NOMO-1 treated with dmso at 0.1 percent for 144 hours (cell line): ENCODE results near the gene TIAM1.

Source experiments
- DNase-seq: peaks from one replicate; lab custom pipeline; 2025; ENCODE audit not compliant: unreplicated experiment; lab: John Stamatoyannopoulos, UW

The TIAM1 gene

GRCh38 chr21:31343680-31344480, at the start of gene TIAM1:
TIAM1 (minus strand) TSS chr21:31344261; CDS start chr21:31266972, 77,289 bp downstream.
- DNase-seq: peak; percentile 58

- DNase-seq: no peak
These were observed 43.6 kb upstream of the TIAM1 start for GRCh38 chr21:31387560-31388186.

- no peak for DNase-seq
These were observed 41.9 kb upstream of the TIAM1 start for GRCh38 chr21:31386006-31386405.

- no peak for DNase-seq
These were observed 39.7 kb upstream of the TIAM1 start for GRCh38 chr21:31383770-31384169.

GRCh38 chr21:31382060-31382459, 38.0 kb upstream of the TIAM1 start:
- no peak for DNase-seq

GRCh38 chr21:31376301-31376700, 32.2 kb upstream of the TIAM1 start:
- DNase-seq: no peak

GRCh38 chr21:31374395-31374794, 30.3 kb upstream of the TIAM1 start:
- DNase-seq: no peak

- no peak for DNase-seq
These were observed 28.4 kb upstream of the TIAM1 start for GRCh38 chr21:31372471-31372765.

- no peak for DNase-seq
These were observed 27.8 kb upstream of the TIAM1 start for GRCh38 chr21:31371715-31372470.

GRCh38 chr21:31370893-31371544, 27.0 kb upstream of the TIAM1 start:
- DNase-seq: no peak

- no peak for DNase-seq
These were observed 26.3 kb upstream of the TIAM1 start for GRCh38 chr21:31370281-31370892.

- no peak for DNase-seq
These were observed 24.3 kb upstream of the TIAM1 start for GRCh38 chr21:31368361-31368760.

GRCh38 chr21:31367801-31368200, 23.7 kb upstream of the TIAM1 start:
- no peak for DNase-seq

GRCh38 chr21:31366825-31367224, 22.8 kb upstream of the TIAM1 start:
- DNase-seq: no peak

GRCh38 chr21:31364253-31364945, 20.3 kb upstream of the TIAM1 start:
- DNase-seq: no peak

GRCh38 chr21:31363720-31364119, 19.7 kb upstream of the TIAM1 start:
- DNase-seq: no peak

GRCh38 chr21:31360717-31361116, 16.7 kb upstream of the TIAM1 start:
- no peak for DNase-seq

GRCh38 chr21:31358158-31358557, 14.1 kb upstream of the TIAM1 start:
- DNase-seq: no peak

GRCh38 chr21:31356440-31356839, 12.4 kb upstream of the TIAM1 start:
- no peak for DNase-seq

- DNase-seq: no peak
These were observed 10.8 kb upstream of the TIAM1 start for GRCh38 chr21:31354604-31355443.
